ENCODE measurements around the gene LDAF1.

The LDAF1 gene

DNA sequence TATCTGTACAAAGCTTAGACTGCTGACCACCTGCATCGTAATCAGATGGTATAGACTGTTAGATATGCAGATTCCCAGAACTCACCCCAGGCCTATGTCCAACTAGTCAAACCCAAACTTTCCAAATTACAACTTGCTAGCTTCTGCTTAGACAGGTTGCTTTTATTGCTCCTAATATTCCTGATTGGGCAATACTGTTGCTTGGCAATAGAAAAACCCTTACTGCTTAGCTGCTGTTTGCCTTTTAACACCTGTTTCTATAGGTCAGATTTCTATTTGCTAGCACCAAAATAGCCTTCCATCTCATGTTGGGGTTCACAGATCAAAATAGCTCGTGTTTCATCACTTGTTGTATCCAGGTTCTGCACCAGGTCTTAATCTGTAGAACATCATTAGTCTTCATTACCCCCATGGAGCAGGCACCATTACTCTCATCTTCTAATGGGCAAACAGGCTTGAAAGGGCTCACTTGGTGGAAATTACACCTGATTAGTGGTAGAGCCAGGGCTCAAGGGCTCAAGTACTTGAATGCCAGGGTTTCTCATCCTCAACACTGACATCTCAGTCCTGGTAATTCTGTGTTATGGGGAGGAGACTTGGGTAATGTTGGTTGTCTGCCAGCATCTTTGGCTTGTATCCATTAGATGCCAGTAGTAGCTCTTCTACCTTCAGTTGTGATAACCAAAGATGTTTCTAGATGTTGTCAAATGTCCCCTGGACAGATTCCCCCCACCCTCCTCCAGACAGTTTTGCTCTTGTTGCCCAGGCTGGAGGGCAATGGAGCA is 50.2 kb downstream of the LDAF1 start:
- H3K4me3 ChIP-seq (ENCODE audit: low read length) = no peak overlapping the region
- no peak for DNase-seq (ENCODE audit: low read depth)
- TF ChIP-seq, protein P1, sequence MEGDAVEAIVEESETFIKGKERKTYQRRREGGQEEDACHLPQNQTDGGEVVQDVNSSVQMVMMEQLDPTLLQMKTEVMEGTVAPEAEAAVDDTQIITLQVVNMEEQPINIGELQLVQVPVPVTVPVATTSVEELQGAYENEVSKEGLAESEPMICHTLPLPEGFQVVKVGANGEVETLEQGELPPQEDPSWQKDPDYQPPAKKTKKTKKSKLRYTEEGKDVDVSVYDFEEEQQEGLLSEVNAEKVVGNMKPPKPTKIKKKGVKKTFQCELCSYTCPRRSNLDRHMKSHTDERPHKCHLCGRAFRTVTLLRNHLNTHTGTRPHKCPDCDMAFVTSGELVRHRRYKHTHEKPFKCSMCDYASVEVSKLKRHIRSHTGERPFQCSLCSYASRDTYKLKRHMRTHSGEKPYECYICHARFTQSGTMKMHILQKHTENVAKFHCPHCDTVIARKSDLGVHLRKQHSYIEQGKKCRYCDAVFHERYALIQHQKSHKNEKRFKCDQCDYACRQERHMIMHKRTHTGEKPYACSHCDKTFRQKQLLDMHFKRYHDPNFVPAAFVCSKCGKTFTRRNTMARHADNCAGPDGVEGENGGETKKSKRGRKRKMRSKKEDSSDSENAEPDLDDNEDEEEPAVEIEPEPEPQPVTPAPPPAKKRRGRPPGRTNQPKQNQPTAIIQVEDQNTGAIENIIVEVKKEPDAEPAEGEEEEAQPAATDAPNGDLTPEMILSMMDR (IDR thresholded peaks at IDR 0.05; ENCODE audit: insufficient read depth, low read depth, low read length, missing control alignments) = no peak

DNA sequence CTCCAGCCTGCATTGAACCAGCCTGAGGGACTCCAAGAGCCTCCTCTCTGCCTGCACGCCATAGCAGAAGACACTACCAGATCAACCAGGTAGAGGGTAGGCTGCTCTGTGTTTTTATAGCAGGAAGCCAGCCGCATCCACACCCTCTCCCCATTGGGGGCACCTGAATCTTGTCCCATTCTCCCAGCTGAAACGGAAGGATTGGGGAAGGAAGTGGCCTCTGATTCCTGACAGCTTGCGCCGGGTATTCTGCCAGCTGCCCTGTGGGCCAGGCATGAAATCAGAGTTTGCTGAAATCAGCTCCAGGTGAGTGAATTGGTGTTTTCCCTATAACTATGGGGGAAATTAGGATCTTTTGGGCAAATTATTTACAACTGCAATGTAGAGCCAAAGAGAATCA is 53.0 kb downstream of the LDAF1 start, which contains the start of gene ZP2:
Gene ZP2 (minus strand): TSS at position 89 of the 400 bp plus-strand sequence. CDS start 27 bp downstream, at position 62.
- TF ChIP-seq, protein P1 (IDR thresholded peaks at IDR 0.05; ENCODE audit: insufficient read depth, low read depth, low read length, missing control alignments) = no peak
- no peak for DNase-seq (ENCODE audit: low read depth)
- H3K4me3 ChIP-seq (ENCODE audit: low read length) = no peak within 1 kb of the TSS

DNA sequence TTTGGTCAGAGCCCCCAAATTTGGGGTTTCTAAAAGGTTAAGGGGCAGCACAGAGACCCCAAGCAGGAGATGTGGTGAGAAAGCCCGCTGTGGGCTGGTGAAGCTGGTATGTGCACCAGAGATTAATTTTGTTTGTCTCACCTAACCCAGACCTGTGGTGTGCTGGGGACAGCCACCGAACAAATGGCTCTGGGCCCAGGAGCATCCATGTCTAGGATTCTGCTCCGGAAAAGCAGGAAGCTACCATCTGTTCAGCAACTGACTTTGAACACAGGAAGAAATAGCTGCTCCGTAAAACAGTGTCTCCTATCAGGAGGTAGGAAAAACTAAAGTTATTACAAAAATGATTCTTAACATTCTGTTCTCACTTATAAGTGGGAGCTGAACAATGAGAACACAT is 55.6 kb downstream of the LDAF1 start:
- H3K4me3 ChIP-seq (ENCODE audit: low read length) = no peak overlapping the region
- TF ChIP-seq, protein P1 (IDR thresholded peaks at IDR 0.05; ENCODE audit: insufficient read depth, low read depth, low read length, missing control alignments) = no peak
- DNase-seq (ENCODE audit: low read depth) = no peak

DNA sequence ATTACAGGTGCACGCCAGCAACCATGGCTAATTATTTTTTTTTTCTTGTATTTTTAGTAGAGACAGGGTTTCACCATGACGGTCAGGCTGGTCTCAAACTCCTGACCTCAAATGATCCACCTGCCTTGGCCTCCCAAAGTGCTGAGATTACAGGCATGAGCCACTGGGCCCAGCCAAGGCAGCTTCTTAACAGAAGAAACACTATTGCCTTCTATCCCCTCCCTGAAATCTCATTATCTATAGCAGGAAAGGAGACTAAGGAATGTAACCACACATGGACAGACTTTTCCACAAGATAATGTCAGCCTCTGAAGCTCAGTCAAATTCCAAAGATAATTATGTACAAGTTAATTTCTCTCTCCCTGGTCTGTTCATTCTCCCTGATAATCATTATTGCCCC is 58.6 kb downstream of the LDAF1 start:
- no peak for DNase-seq (ENCODE audit: low read depth)
- H3K4me3 ChIP-seq (ENCODE audit: low read length) = no peak overlapping the region
- TF ChIP-seq, protein P1 (IDR thresholded peaks at IDR 0.05; ENCODE audit: insufficient read depth, low read depth, low read length, missing control alignments) = no peak

DNA sequence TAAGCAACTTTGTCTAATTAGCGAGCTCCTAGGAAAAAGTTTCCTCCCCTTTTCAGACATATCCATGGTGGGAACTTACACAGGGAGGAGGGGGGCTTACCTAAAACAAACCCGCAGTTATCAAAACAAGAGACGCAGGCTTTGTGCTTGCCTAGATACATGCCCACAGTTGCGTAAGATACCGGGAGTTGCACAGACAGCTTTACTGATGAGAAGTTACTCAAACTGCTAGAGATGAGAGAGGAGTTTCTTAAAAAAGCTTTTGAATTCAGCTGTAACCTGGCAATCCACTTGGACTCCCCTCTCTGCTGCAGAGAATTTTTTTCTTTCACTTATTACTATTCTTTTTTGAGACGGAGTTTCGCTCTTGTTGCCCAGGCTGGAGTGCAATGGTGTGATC is 59.7 kb downstream of the LDAF1 start:
- DNase-seq (ENCODE audit: low read depth) = peak; percentile 62
- H3K4me3 ChIP-seq (ENCODE audit: low read length) = no peak overlapping the region
- TF ChIP-seq, protein P1 (IDR thresholded peaks at IDR 0.05; ENCODE audit: insufficient read depth, low read depth, low read length, missing control alignments) = no peak

DNA sequence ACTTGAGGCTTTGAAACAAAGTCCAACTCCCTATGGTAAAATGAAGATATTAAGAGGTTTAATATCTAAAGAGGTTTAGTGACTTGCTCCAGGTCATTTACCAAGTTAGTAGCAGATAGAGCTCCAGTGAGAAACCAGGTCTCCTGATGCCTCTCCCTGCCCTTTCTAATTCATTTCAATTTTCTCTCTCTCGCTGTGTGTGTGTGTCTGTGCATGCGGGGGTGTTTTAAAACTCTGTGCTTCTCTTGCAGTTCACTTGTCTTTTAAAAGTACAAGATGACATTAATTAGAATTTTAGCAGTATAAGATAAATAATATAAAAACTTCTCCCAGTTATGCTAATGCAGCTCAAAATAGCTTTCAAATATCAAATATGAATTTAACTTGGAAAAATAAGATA is 61.1 kb downstream of the LDAF1 start:
- TF ChIP-seq, protein P1 (IDR thresholded peaks at IDR 0.05; ENCODE audit: insufficient read depth, low read depth, low read length, missing control alignments) = no peak
- DNase-seq (ENCODE audit: low read depth) = no peak
- no peak overlapping the region for H3K4me3 ChIP-seq (ENCODE audit: low read length)
